ENCODE measurements around the gene ABHD17C.

The ABHD17C gene

DNA sequence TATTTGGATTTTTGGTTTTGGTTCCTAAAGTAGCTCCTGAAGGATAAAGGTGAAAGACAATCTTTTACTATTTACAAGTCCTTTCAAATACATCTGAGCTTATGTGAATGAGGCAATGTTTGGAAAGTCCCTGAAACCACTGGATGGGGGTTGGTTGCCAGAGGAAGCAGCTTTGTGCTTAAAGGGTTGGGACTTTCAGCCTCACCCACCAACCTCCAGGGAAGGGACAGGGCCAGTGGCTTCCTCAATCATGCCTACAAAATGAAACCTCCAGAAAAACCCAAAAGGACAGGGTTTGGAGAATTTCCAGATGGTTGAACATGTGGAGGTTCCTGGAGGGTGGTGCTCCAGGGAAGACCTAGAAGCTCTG lies 20.9 kb upstream of the ABHD17C start:
- peaks cover 2% of the 10 kb centered on the region for H3K4me1 ChIP-seq (ENCODE audit: insufficient read depth, low read length)
- no peaks in the 10 kb centered on the region for H3K36me3 ChIP-seq (ENCODE audit: insufficient read depth, low read length)
- H3K9me3 ChIP-seq (ENCODE audit: control insufficient read depth, insufficient read depth, low read length): no peaks in the 10 kb centered on the region
- H3K9ac ChIP-seq (ENCODE audit: low read depth, low read length): no peak overlapping the region

DNA sequence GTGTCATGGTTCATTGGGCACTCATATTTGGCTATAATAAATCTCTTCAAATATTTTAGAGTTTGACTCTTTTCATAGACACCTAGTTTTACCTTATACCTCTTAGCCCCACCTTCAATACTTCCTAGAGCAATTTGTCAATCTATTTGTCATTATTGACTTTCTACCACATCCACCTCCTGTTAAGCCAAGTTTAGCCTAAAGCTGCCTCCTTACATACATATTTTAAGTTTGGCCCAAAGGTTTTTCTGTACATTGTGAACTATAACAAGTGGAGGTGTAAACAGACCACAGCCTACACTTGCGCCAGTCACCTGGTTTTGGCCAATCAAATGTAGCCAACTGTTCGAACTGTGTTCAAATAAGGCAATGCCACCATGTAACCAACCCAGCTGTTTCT lies 18.1 kb upstream of the ABHD17C start:
- no peaks in the 10 kb centered on the region for H3K36me3 ChIP-seq (ENCODE audit: insufficient read depth, low read length)
- no peak overlapping the region for H3K9ac ChIP-seq (ENCODE audit: low read depth, low read length)
- peaks cover 4% of the 10 kb centered on the region; the same call in 1 of the 2 replicates for H3K9me3 ChIP-seq (ENCODE audit: control insufficient read depth, insufficient read depth, low read length)
- peaks cover 7% of the 10 kb centered on the region for H3K4me1 ChIP-seq (ENCODE audit: insufficient read depth, low read length)

DNA sequence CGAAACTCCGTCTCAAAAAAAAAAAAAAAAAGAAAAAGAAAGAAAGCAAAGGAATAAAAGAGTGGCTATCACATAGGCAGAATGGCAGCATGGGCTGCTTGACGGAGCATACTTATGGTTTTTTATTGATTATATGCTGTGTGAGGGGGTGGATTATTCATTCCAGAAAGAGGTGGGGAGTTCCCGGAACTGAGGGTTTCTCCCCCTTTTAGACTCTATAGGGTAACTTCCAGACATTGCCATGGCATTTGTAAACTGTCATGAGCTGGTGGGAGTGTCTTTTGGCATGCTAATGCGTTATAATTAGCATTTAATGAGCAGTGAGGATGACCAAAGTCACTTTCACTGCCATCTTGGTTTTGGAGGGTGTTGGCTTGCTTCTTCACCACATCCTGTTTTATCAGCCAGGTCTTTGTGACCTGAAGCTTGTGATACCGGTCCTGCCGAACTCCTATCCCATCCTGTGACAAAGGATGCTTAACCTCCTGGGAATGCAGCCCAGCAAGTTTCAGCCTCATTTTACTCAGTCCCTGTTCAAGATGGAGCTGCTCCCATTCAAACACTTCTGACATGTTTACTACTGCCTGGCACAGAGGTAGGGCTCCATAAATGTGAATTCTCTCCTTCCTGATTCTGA lies 15.8 kb upstream of the ABHD17C start:
- peaks cover 4% of the 10 kb centered on the region; the same call in 1 of the 2 replicates for H3K9me3 ChIP-seq (ENCODE audit: control insufficient read depth, insufficient read depth, low read length)
- H3K4me1 ChIP-seq (ENCODE audit: insufficient read depth, low read length): peaks cover 7% of the 10 kb centered on the region
- no peaks in the 10 kb centered on the region for H3K36me3 ChIP-seq (ENCODE audit: insufficient read depth, low read length)
- no peak overlapping the region for H3K9ac ChIP-seq (ENCODE audit: low read depth, low read length)

DNA sequence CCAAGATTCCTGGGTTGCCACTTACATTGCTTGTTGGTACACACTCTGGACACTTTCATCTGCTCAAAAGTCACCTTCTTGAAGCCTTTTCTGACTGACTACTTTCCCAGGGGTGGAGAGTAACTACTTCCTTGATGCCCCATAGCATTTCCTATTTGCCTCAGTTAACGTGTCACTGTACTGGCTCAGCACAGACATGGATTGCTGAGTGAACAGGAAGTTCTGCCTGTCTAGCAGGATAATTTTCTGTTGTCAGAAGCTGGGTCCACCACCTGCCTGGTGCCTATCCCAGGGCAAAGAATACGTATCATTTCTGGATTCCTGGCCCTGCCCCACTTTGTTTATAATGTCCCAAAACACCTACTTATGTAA lies 15.3 kb upstream of the ABHD17C start:
- no peak overlapping the region for H3K9ac ChIP-seq (ENCODE audit: low read depth, low read length)
- H3K4me1 ChIP-seq (ENCODE audit: insufficient read depth, low read length): peaks cover 7% of the 10 kb centered on the region
- peaks cover 4% of the 10 kb centered on the region; the same call in 1 of the 2 replicates for H3K9me3 ChIP-seq (ENCODE audit: control insufficient read depth, insufficient read depth, low read length)
- H3K36me3 ChIP-seq (ENCODE audit: insufficient read depth, low read length): no peaks in the 10 kb centered on the region

DNA sequence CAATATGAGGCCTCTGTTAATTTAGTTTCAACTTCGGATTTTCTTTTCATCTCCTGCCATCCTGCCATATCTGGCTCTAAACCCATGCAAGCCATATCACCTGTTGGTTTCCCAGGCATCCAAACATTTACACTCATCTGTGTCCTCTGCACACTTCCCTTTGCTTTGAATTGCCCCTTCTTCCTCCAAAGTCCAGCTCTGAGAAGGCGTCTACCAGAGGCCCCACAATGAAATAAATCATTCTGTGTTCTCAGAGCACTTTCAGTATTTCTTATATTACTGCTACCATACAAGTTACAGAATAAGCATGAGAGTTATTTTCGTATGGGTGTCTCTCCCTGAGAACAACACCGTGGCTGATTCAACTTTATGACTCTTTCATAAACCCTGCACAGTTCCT lies 12.9 kb upstream of the ABHD17C start:
- Histone ChIP-seq H3K36me3 (ENCODE audit: insufficient read depth, low read length) (no peaks in the 10 kb centered on the region), H3K9ac (ENCODE audit: low read depth, low read length) (no peak overlapping the region)

DNA sequence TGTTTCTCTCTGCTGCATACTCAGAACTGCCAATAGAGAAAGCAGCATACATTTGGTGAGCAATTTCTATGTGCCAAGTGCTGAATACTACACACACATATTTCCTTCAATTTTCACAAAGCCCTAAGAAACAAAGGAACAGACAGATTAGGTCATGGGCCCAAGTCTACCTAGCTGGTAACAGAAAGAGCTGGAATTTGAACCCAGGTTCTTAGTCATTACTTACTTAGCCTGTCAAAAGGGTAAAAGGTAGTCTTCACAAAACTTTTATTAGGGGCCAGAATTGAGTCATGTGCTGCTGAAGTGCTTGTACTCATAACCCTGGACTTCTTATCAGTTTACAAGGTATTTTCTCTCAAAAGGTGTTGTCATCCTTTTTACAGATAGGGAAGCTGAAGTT lies 10.4 kb upstream of the ABHD17C start:
- Histone ChIP-seq H3K9ac (ENCODE audit: low read depth, low read length) (no peak overlapping the region), H3K36me3 (ENCODE audit: insufficient read depth, low read length) (no peaks in the 10 kb centered on the region), H3K9me3 (ENCODE audit: control insufficient read depth, insufficient read depth, low read length) (peaks cover 3% of the 10 kb centered on the region; the same call in 1 of the 2 replicates), H3K4me1 (ENCODE audit: insufficient read depth, low read length) (peaks cover under 1% of the 10 kb centered on the region; the same call in 1 of the 2 replicates)

More for the DNA sequence above, 12.9 kb upstream of the ABHD17C start:
- Histone ChIP-seq H3K4me1 (ENCODE audit: insufficient read depth, low read length) (peaks cover 7% of the 10 kb centered on the region), H3K9me3 (ENCODE audit: control insufficient read depth, insufficient read depth, low read length) (peaks cover 4% of the 10 kb centered on the region; the same call in 1 of the 2 replicates)

DNA sequence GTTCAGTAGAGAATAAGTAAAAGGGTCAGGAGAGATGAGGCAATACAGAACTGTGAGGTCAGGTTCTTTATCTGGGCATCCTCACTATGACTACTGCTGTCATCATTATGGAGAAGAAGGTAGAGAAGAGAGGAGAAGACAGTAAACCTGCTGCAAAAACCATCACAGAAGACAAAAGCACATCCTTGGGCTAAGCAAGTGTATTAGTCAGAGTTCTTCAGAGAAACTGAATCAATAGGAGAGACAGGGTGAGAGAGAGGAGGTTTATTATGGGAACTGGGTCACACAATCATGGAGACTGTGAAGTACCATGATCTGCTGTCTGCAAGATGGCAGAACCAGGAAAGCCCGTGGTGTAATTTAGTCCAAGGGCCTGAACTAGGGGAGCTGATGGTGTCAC lies 9.5 kb upstream of the ABHD17C start:
- Histone ChIP-seq H3K4me1 (ENCODE audit: insufficient read depth, low read length) (no peaks in the 10 kb centered on the region), H3K36me3 (ENCODE audit: insufficient read depth, low read length) (no peaks in the 10 kb centered on the region), H3K9me3 (ENCODE audit: control insufficient read depth, insufficient read depth, low read length) (no peaks in the 10 kb centered on the region), H3K9ac (ENCODE audit: low read depth, low read length) (no peak overlapping the region)

DNA sequence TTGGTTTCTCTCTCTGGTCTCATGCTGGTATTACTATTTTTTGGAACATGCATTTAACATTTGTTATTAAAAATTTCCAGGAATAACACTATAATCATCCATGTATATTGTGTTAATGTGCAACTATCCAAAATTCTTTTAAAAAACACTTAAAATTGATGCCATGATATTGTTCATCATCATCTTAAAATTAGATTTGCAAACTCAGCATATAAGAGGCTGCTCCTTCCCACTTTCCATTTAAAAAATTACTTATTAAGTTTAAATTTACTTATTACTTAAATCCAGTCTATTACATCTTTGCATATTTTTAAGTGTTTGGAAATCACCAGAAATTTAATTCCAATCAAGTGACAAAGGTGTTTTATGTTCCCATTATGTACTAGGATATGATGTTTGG lies 5.8 kb upstream of the ABHD17C start:
- Histone ChIP-seq H3K4me1 (ENCODE audit: insufficient read depth, low read length) (no peaks in the 10 kb centered on the region), H3K9me3 (ENCODE audit: control insufficient read depth, insufficient read depth, low read length) (no peaks in the 10 kb centered on the region), H3K36me3 (ENCODE audit: insufficient read depth, low read length) (no peaks in the 10 kb centered on the region), H3K9ac (ENCODE audit: low read depth, low read length) (no peak overlapping the region)

DNA sequence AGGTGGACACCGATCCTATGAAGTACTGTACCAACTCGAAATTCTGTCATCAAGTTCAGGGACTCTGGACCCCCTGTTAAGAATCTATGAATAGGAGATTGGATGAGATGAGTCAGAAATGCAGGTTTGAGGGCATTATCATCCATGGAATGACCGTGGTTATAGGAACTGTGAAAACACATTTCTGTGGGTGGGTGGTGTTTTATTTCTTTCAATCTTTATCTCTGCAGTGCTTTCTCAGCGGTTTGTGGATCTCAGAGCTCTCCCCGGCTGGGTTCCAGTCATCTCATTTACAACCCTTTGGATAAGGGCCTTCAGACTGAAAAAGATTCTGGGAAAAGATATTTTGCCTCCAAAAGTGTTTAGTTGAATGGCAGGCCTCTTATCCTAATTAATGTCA lies 5.4 kb upstream of the ABHD17C start:
- Histone ChIP-seq H3K36me3 (ENCODE audit: insufficient read depth, low read length) (no peaks in the 10 kb centered on the region), H3K9ac (ENCODE audit: low read depth, low read length) (no peak overlapping the region), H3K4me1 (ENCODE audit: insufficient read depth, low read length) (no peaks in the 10 kb centered on the region), H3K9me3 (ENCODE audit: control insufficient read depth, insufficient read depth, low read length) (no peaks in the 10 kb centered on the region)

DNA sequence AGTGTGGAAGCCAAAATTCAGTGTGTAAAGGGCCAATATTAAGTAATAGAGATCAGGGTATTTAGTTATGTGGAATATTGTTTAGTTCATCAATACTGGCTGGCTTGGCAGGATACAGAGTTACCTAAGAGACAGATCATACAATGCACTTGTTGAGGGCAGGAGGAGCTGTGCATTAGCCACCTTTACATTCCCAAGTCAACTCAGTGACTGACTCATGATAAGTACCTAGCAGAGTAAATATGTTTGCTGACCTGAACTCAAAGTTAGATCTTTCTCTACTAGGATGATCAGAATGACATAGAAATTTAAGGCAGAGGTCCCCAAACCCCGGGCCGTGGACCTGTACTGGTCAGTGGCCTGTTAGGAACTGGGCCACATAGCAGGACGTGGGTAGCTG lies 3.5 kb upstream of the ABHD17C start:
- Histone ChIP-seq H3K9me3 (ENCODE audit: control insufficient read depth, insufficient read depth, low read length) (no peaks in the 10 kb centered on the region), H3K36me3 (ENCODE audit: insufficient read depth, low read length) (no peaks in the 10 kb centered on the region), H3K4me1 (ENCODE audit: insufficient read depth, low read length) (peaks cover 1% of the 10 kb centered on the region), H3K9ac (ENCODE audit: low read depth, low read length) (no peak overlapping the region)

DNA sequence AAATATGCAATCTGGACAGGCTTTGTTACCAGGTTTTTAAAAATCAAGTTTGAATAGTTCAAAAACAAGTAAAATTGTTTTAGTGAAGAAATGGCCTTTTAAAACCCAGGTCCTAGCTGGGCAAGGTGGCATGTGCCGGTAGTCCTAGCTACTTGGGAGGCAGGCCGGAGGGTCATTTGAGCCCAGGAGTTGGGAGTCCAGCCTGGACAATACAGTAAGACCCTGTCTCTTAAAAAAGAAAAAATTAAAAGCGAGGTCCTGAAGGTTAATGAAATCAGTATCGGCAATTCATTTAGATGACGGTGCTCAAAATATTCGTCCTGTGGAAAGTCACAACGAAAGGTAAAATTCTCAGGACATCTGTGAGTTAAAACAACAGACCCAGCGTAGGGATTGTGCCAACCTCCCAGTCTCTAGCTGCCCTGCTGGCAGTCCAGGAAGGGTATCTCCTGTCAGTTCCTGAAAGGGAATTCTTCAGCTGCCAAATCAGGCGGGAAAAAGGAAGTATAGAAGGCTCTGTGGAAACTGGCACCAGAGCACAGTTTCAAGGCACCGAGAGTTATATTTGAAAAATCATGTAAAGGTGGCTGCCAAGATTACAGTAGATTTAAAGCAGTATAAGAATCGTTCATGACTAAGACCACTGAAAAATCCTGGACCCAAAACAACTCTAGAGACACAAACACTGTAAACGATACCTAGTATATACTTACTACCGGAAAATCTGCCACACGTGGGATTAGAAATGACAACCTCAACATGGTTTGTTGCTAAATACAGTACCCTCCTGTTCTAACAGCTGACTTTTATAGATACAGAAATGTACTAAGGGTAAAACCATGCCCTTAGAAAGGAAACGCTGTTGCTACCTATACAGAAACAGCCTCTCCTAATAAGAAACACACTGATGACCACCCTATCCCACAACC lies 1.2 kb upstream of the ABHD17C start:
- peaks cover 5% of the 10 kb centered on the region for H3K4me1 ChIP-seq (ENCODE audit: insufficient read depth, low read length)
- H3K9me3 ChIP-seq (ENCODE audit: control insufficient read depth, insufficient read depth, low read length): no peaks in the 10 kb centered on the region
- H3K9ac ChIP-seq (ENCODE audit: low read depth, low read length): peak overlapping the region; percentile 58; the same call in 1 of the 2 replicates
- H3K36me3 ChIP-seq (ENCODE audit: insufficient read depth, low read length): no peaks in the 10 kb centered on the region

DNA sequence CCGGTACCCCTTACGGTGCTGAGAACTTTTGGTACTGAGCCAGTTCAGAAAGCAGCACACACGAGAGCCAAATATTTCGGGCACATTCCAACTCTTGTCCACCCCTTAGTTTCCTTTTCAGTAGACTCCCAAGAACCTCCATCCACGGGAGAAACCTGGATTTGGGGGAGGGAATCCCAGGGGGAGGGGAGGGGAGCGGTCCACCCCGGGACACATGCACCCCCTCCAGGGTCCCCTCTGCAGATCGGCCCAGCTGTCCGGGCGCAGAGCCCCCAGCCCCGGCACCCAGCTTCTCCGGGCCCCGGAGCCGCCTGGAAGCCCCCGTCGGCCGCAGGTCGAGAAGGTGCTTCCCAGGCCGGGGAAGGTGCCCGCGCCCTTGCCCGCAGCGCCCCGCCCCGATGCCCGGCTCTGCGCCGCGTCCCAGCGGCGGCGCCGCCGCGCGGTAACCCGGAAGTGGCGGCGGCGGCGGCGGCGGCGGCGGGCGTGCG lies 455 bp upstream of the ABHD17C start:
- no peaks in the 10 kb centered on the region for H3K9me3 ChIP-seq (ENCODE audit: control insufficient read depth, insufficient read depth, low read length)
- H3K9ac ChIP-seq (ENCODE audit: low read depth, low read length): peak overlapping the region; percentile 58; the same call in 1 of the 2 replicates
- peaks cover 5% of the 10 kb centered on the region for H3K4me1 ChIP-seq (ENCODE audit: insufficient read depth, low read length)
- H3K36me3 ChIP-seq (ENCODE audit: insufficient read depth, low read length): no peaks in the 10 kb centered on the region

DNA sequence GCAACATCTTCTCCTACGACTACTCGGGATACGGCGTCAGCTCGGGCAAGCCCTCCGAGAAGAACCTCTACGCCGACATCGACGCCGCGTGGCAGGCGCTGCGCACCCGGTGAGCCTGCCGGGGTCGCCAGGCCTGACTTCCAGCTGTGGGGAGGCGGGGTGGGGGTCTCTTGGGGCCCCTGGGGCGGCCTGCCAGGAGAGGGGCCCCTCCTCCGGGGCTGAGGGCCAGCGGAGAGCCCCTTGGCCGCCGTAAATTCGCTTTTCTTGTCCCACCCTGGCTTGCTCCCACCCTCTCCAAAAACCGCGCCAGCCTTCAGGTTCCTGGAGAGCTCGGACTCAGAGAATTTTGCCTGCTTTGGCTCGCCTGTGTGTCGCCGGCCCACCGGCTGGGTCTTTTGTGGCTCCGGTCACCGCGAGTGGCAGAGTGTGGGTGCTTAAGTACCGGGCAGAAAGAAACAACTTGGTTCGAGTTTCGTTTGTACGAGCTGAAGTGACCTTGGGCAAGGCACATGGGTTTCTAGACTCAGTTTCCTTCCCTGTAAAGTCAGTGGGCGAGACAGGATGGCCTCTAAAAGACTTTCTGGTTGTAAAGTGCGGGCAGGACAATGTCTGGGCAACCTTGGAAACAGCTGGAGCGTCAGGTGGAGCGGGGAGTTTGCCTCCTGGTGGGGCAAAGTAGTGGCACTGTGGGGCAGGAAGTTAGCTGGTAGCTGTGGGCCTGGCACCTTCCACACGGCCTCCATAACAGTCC lies 976 bp downstream of the ABHD17C start:
- H3K4me1 ChIP-seq (ENCODE audit: insufficient read depth, low read length): peaks cover 5% of the 10 kb centered on the region
- peak overlapping the region; percentile 75 for H3K9ac ChIP-seq (ENCODE audit: low read depth, low read length)
- no peaks in the 10 kb centered on the region for H3K36me3 ChIP-seq (ENCODE audit: insufficient read depth, low read length)
- no peaks in the 10 kb centered on the region for H3K9me3 ChIP-seq (ENCODE audit: control insufficient read depth, insufficient read depth, low read length)

DNA sequence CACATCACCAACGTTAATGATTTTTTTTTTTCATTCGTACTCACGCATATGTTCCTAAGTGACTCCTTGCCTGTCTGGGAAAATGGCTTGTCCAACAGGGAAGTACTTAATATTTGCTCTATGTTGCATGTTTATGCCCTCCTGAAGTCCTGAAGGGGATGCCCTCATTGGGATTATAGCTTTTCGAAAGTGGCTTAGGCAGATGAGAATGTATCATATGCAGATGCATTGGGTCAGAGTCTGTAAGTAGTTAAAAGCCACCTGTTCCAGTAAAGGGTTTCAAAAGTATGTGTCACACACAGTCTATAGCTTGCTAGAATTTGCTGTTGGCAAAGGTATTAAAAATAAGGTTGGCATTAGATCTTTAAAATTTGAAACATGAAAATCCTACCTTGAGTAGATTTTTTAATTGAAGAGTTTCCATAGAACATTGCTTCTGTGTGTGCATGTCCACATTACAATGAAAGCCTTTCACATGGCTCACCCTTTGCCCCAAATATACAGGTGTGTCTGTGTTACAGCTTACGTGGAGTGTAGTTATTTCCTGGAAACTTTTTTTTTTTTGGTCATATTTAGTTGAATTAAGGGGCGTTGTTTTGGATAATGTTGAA lies 2.1 kb downstream of the ABHD17C start:
- Histone ChIP-seq H3K4me1 (ENCODE audit: insufficient read depth, low read length) (peaks cover 5% of the 10 kb centered on the region), H3K9me3 (ENCODE audit: control insufficient read depth, insufficient read depth, low read length) (no peaks in the 10 kb centered on the region), H3K9ac (ENCODE audit: low read depth, low read length) (no peak overlapping the region), H3K36me3 (ENCODE audit: insufficient read depth, low read length) (no peaks in the 10 kb centered on the region)
